PC-3 (cell line): ENCODE measurements around the gene MED13.

Source experiments
- EZH2 ChIP-seq: fragments of 300-600 bp; sonication (generic); IDR thresholded peaks from one replicate; pipeline ENCODE4 v1.6.1; 2017; ENCODE audit warnings: antibody characterized with exemption, mild to moderate bottlenecking, low read length; ENCODE audit not compliant: unreplicated experiment
- TF ChIP-seq, protein P1 (sequence below): fragments of 300-600 bp; sonication (generic); conservative IDR thresholded peaks from 2 replicates; pipeline ENCODE4 v1.5.1; 2017; ENCODE audit warnings: antibody characterized with exemption, low read depth, mild to moderate bottlenecking, low read length

DNA sequence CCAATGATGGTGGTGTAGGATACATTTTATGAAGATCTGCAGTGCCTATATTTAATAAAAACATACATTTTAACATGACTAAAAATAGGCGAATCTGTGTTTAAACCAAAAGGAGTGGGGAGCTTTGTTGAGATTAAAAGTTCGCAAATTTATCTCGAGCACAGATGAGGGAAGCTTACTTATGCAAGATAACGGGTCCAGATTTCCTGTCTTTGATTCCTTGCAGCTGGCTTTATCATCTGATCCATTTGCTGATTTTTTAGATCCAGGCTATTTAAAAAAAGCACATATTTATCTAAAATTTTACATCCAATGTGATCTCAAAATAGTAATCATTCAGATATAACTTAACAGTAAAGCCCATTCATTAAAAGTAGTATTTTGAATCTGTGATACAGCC lies 80.3 kb downstream of the MED13 start:
- TF ChIP-seq, protein P1, sequence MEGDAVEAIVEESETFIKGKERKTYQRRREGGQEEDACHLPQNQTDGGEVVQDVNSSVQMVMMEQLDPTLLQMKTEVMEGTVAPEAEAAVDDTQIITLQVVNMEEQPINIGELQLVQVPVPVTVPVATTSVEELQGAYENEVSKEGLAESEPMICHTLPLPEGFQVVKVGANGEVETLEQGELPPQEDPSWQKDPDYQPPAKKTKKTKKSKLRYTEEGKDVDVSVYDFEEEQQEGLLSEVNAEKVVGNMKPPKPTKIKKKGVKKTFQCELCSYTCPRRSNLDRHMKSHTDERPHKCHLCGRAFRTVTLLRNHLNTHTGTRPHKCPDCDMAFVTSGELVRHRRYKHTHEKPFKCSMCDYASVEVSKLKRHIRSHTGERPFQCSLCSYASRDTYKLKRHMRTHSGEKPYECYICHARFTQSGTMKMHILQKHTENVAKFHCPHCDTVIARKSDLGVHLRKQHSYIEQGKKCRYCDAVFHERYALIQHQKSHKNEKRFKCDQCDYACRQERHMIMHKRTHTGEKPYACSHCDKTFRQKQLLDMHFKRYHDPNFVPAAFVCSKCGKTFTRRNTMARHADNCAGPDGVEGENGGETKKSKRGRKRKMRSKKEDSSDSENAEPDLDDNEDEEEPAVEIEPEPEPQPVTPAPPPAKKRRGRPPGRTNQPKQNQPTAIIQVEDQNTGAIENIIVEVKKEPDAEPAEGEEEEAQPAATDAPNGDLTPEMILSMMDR = no peak
- TF ChIP-seq EZH2 = no peak
